ENCODE measurements around the gene EZH1. TPM values are rescaled to one million over a fixed set of nuclear protein-coding genes. Genes with fewer than 3 reads are reported as not detected.

The EZH1 gene
- total and polyA plus RNA-seq, 3 donors from 2014 or later = 28.1 to 59.4 (median 53.7) TPM

DNA sequence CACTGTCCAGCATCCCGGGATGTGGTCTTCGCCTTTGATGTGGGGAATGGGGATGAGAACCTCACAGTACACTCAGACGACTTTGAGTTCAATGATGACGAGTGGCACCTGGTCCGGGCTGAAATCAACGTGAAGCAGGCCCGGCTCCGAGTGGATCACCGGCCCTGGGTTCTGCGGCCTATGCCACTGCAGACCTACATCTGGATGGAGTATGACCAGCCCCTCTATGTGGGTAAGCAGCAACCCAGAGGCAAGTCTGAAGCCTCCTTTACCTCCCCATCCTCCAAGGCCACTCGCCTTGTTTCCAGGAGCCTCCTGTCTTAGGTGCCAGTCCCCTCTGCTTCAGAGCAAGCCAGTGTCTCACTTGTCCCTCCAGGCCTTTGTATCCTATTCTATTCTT lies 52.4 kb downstream of the EZH1 start:
- Histone ChIP-seq H3K9me3 (no peaks in the 10 kb centered on the region), H3K4me1 (no peaks in the 10 kb centered on the region), H3K4me3 (no peak overlapping the region), H3K27ac (no peak overlapping the region), H3K27me3 (no peaks in the 10 kb centered on the region), H3K36me3 (ENCODE audit: low read depth, missing control alignments) (no peaks in the 10 kb centered on the region)
- TF ChIP-seq, protein P1, sequence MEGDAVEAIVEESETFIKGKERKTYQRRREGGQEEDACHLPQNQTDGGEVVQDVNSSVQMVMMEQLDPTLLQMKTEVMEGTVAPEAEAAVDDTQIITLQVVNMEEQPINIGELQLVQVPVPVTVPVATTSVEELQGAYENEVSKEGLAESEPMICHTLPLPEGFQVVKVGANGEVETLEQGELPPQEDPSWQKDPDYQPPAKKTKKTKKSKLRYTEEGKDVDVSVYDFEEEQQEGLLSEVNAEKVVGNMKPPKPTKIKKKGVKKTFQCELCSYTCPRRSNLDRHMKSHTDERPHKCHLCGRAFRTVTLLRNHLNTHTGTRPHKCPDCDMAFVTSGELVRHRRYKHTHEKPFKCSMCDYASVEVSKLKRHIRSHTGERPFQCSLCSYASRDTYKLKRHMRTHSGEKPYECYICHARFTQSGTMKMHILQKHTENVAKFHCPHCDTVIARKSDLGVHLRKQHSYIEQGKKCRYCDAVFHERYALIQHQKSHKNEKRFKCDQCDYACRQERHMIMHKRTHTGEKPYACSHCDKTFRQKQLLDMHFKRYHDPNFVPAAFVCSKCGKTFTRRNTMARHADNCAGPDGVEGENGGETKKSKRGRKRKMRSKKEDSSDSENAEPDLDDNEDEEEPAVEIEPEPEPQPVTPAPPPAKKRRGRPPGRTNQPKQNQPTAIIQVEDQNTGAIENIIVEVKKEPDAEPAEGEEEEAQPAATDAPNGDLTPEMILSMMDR (IDR thresholded peaks at IDR 0.05) = no peak
- TF ChIP-seq POLR2A (IDR thresholded peaks at IDR 0.05) = no peak
- intact Hi-C loops (cut with DNase I; ENCODE audit: low total_unique reads) = no loop called here
- 85 to 87% methylated on average over 10 to 11 of the region's 11 CpGs for WGBS, 2 donors
- no peak for DNase-seq

DNA sequence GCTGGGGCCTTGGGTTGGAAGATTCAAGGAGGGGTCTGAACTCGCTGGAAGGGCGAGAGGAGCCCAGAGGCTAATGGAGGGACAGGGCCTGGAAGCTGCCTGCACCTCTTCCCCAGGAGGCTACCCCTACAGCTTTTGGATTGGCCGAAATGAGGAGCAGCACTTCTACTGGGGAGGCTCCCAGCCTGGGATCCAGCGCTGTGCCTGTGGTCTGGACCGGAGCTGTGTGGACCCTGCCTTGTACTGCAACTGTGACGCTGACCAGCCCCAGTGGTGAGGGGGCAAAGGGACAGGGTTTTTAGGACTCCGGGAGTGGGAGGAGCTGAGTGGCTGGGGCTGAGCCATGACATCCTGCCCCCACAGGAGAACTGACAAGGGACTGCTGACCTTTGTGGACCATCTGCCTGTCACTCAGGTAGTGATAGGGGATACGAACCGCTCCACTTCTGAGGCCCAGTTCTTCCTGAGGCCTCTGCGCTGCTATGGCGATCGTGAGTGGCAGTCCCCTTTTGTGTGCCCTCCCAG lies 53.8 kb downstream of the EZH1 start:
- intact Hi-C loops (cut with DNase I; ENCODE audit: low total_unique reads) = no loop called here
- H3K4me1 ChIP-seq = no peaks in the 10 kb centered on the region
- DNase-seq = no peak
- H3K9me3 ChIP-seq = no peaks in the 10 kb centered on the region
- H3K27ac ChIP-seq = no peak overlapping the region
- WGBS, 2 donors = 91% methylated on average over 8 to 12 of the region's 12 CpGs
- H3K27me3 ChIP-seq = no peaks in the 10 kb centered on the region
- no peaks in the 10 kb centered on the region for H3K36me3 ChIP-seq (ENCODE audit: low read depth, missing control alignments)
- H3K4me3 ChIP-seq = no peak overlapping the region
- no peak for TF ChIP-seq POLR2A (IDR thresholded peaks at IDR 0.05)
- TF ChIP-seq, protein P1 (IDR thresholded peaks at IDR 0.05) = no peak

DNA sequence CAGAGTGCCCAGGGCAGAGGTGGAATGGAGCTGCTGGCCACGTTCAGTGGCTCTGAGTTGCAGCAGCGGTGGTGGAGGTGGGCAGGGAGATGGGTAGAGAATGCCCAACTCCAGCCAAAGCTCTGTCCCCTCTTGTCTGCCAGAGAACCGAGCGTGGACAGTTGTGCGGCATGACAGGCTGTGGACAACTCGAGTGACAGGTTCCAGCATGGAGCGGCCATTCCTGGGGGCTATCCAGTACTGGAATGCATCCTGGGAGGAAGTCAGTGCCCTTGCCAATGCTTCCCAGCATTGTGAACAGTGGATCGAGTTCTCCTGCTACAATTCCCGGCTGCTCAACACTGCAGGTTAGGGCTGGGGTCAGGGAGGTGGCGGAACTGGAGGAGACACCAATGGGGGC lies 54.2 kb downstream of the EZH1 start:
- no peaks in the 10 kb centered on the region for H3K27me3 ChIP-seq
- WGBS, 2 donors = 80 to 88% methylated on average over 10 of the region's 10 CpGs
- no peaks in the 10 kb centered on the region for H3K4me1 ChIP-seq
- DNase-seq = no peak
- no peaks in the 10 kb centered on the region for H3K36me3 ChIP-seq (ENCODE audit: low read depth, missing control alignments)
- H3K9me3 ChIP-seq = no peaks in the 10 kb centered on the region
- TF ChIP-seq, protein P1 (IDR thresholded peaks at IDR 0.05) = no peak
- no peak for TF ChIP-seq POLR2A (IDR thresholded peaks at IDR 0.05)
- H3K27ac ChIP-seq = no peak overlapping the region
- no peak overlapping the region for H3K4me3 ChIP-seq
- intact Hi-C loops (cut with DNase I; ENCODE audit: low total_unique reads) = no loop called here

DNA sequence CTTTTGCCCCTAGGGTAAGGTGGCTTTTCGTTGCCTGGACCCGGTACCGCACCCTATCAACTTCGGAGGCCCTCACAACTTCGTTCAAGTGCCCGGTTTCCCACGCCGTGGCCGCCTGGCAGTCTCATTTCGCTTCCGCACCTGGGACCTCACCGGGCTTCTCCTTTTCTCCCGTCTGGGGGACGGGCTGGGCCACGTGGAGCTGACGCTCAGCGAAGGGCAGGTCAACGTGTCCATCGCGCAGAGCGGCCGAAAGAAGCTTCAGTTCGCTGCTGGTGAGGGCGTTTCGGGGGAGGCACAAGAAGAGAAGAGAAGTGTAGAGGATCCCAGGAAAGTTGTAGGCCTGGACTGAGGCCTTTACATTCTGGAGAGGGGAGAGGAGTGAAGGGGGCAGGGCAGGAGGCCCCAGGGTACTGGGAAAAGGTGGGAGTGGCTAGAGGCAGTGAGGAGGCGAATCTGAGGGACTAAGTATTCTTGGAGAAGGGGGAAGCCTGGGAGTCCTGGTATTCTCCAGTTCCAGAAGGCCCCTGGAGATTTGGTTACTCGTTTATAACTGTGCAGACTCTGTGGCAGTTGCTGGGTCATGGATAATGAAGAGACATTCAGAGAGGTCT lies 57.0 kb downstream of the EZH1 start:
- Histone ChIP-seq H3K9me3 (no peaks in the 10 kb centered on the region), H3K27me3 (no peaks in the 10 kb centered on the region), H3K4me1 (peaks cover 13% of the 10 kb centered on the region), H3K4me3 (no peak overlapping the region), H3K27ac (no peak overlapping the region), H3K36me3 (ENCODE audit: low read depth, missing control alignments) (no peaks in the 10 kb centered on the region)
- intact Hi-C loops (cut with DNase I; ENCODE audit: low total_unique reads) = no loop called here
- 66 to 76% methylated on average over 27 of the region's 27 CpGs for WGBS, 2 donors
- no peak for DNase-seq
- TF ChIP-seq, protein P1 (IDR thresholded peaks at IDR 0.05) = no peak
- no peak for TF ChIP-seq POLR2A (IDR thresholded peaks at IDR 0.05)

Measured in testis (tissue), 3 donors.